NCI-H146 (cell line): ENCODE results near the gene GOPC.
"Not testable (repeated sequence)": the region's sequence is repeated elsewhere in the genome, so short reads cannot be mapped to it uniquely, and the experiment has no call there.

Source experiments
- DNase-seq: peaks from one replicate; lab custom pipeline; 2025; lab: John Stamatoyannopoulos, UW

The GOPC gene

GRCh38 chr6:117548797-117549301 lies 53.5 kb downstream of the GOPC start:
- peak; percentile 71 for DNase-seq

- DNase-seq = no peak
These were observed 54.4 kb downstream of the GOPC start for GRCh38 chr6:117547688-117548621.

GRCh38 chr6:117546674-117547073 lies 55.6 kb downstream of the GOPC start:
- DNase-seq = peak; percentile 10

GRCh38 chr6:117545161-117545595 lies 57.1 kb downstream of the GOPC start:
- DNase-seq = peak; percentile 67

GRCh38 chr6:117544716-117545115 lies 57.6 kb downstream of the GOPC start:
- no peak for DNase-seq

GRCh38 chr6:117542493-117542892 lies 59.8 kb downstream of the GOPC start:
- no peak for DNase-seq

GRCh38 chr6:117540670-117541069 lies 61.6 kb downstream of the GOPC start:
- DNase-seq = no peak

- no peak for DNase-seq
These were observed 63.7 kb downstream of the GOPC start for GRCh38 chr6:117538615-117539014.

GRCh38 chr6:117536317-117536716 lies 66.0 kb downstream of the GOPC start:
- DNase-seq = no peak

GRCh38 chr6:117534974-117535373 lies 67.3 kb downstream of the GOPC start:
- no peak for DNase-seq

- no peak for DNase-seq
These were observed 68.5 kb downstream of the GOPC start for GRCh38 chr6:117533775-117534174.

- no peak for DNase-seq
These were observed 70.2 kb downstream of the GOPC start for GRCh38 chr6:117531809-117532725.

GRCh38 chr6:117531346-117531745 lies 71.0 kb downstream of the GOPC start:
- no peak for DNase-seq

GRCh38 chr6:117530467-117531242 lies 71.7 kb downstream of the GOPC start:
- DNase-seq = no peak

GRCh38 chr6:117525607-117526006 lies 76.7 kb downstream of the GOPC start:
- no peak for DNase-seq

GRCh38 chr6:117521791-117522502 lies 80.4 kb downstream of the GOPC start:
- DNase-seq = no peak

- no peak for DNase-seq
These were observed 81.5 kb downstream of the GOPC start for GRCh38 chr6:117520603-117521395.

- DNase-seq = no peak
These were observed 83.4 kb downstream of the GOPC start for GRCh38 chr6:117518870-117519269.

GRCh38 chr6:117517995-117518394 lies 84.3 kb downstream of the GOPC start:
- DNase-seq = not testable (repeated sequence)

GRCh38 chr6:117515326-117515725 lies 87.0 kb downstream of the GOPC start:
- DNase-seq = no peak
